ENCODE measurements around the gene SYNPR. TPM values are rescaled to one million over a fixed set of nuclear protein-coding genes. Genes with fewer than 3 reads are reported as not detected.

SYNPR gene
- total and polyA plus RNA-seq, 11 donors = 0.11 to 1.0 (median 0.41) TPM; not detected in 7

GRCh38 chr3:63470745-63471144 is 192.6 kb downstream of the SYNPR start:
- 61 to 85% (median 76%) methylated on average over 1 of the region's 1 CpG for WGBS, 4 donors

GRCh38 chr3:63471781-63472180 is 193.7 kb downstream of the SYNPR start:
- ATAC-seq = no peak
- no peak for DNase-seq
- Histone ChIP-seq H3K9me3 (peaks cover 0 to 4% (median 0%) of the 10 kb centered on the region in 12 donors), H3K4me1 (no peaks in the 10 kb centered on the region), H3K36me3 (no peaks in the 10 kb centered on the region), H3K27ac (no peak overlapping the region), H3K4me3 (no peak overlapping the region), H3K27me3 (no peaks in the 10 kb centered on the region)
- intact Hi-C loops (cut with DNase I) = no loop called here
- 82 to 92% (median 85%) methylated on average over 5 of the region's 5 CpGs for WGBS, 4 donors
- TF ChIP-seq POLR2A (IDR thresholded peaks at IDR 0.05) = no peak

More at GRCh38 chr3:63470745-63471144, 192.6 kb downstream of the SYNPR start:
- peaks cover 0 to 8% (median 0%) of the 10 kb centered on the region in 12 donors for H3K9me3 ChIP-seq
- no peak overlapping the region for H3K4me3 ChIP-seq
- DNase-seq = no peak
- no peak for ATAC-seq
- TF ChIP-seq POLR2A (IDR thresholded peaks at IDR 0.05) (no peak), CTCF (IDR thresholded peaks at IDR 0.05) (no peak)
- H3K4me1 ChIP-seq = no peaks in the 10 kb centered on the region
- H3K27me3 ChIP-seq = no peaks in the 10 kb centered on the region
- intact Hi-C loops (cut with DNase I) = no loop called here
- H3K36me3 ChIP-seq = no peaks in the 10 kb centered on the region
- no peak overlapping the region for H3K27ac ChIP-seq

DNA sequence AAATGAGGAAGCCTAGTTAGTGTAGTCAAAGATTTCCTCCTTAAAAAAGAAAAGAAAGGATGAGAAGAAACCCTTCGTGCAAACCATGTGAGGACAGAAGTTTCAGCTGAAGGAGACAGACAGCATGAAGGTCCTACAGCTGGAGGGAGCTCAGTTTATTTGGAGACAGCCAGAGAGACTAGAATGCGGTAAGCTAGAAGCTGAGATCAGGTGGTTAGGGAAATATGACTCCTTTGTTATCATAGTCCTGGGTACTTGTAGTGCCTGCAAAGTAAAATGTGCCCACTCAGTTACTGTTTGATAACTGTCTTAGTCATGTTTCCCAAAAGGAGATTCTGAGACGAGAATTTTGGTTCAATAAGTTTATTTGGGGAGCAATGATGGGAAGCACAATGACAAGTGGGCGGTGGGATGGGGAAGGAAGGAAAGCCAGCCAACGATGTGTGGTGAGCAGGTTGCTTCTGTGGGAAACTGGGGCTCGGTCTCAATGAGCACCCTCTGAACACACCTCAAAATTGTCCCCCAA is 195.6 kb downstream of the SYNPR start:
- 61 to 68% (median 61%) methylated on average over 6 of the region's 6 CpGs for WGBS, 4 donors
- intact Hi-C loops (cut with DNase I) = no loop called here
- ATAC-seq = no peak

DNA sequence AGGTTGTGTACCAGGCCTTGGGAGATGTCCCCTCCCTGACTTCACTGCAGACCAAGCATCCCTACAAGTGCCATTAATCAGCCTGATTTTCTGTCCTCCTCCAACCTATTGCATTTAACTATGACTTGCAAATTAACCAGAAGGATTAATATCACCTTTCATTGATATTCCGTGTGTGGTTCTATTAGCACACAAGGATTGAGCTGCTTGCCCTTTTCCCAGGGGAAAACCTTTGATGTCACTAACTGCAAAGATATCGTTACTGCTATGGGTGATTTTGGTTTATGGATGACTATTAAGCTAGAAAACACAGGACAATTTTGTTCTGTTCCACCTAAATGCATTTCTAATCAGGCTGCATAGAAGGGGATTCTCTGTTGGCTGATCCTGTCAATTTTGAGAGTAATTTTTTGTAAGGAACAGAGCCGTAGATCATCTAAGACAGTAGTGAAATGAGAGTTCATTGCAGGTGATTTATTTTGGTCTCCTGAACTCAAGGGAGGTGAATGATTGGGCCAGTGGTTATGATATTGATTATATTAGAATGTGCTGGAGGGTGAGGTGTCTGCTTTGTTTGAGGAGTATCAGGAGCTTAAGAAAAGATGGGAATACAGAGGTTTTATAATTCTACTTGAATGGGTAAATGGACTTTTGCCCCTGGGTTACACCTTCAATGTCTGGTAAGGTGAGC is 196.9 kb downstream of the SYNPR start:
- 83 to 93% (median 85%) methylated on average over 3 of the region's 3 CpGs for WGBS, 4 donors

More for the DNA sequence above, 195.6 kb downstream of the SYNPR start:
- no peaks in the 10 kb centered on the region for H3K36me3 ChIP-seq
- no peaks in the 10 kb centered on the region for H3K9me3 ChIP-seq
- TF ChIP-seq POLR2A (IDR thresholded peaks at IDR 0.05) (no peak), CTCF (IDR thresholded peaks at IDR 0.05) (no peak)
- no peaks in the 10 kb centered on the region for H3K27me3 ChIP-seq
- H3K27ac ChIP-seq = no peak overlapping the region
- no peaks in the 10 kb centered on the region for H3K4me1 ChIP-seq
- no peak for DNase-seq
- H3K4me3 ChIP-seq = no peak overlapping the region

More for the DNA sequence above, 196.9 kb downstream of the SYNPR start:
- no peak for TF ChIP-seq POLR2A (IDR thresholded peaks at IDR 0.05)
- no peak for TF ChIP-seq CTCF (IDR thresholded peaks at IDR 0.05)
- no peaks in the 10 kb centered on the region for H3K27me3 ChIP-seq
- H3K4me3 ChIP-seq = no peak overlapping the region
- no peaks in the 10 kb centered on the region for H3K4me1 ChIP-seq
- no peaks in the 10 kb centered on the region for H3K9me3 ChIP-seq
- DNase-seq (no peak), ATAC-seq (no peak)
- H3K36me3 ChIP-seq = no peaks in the 10 kb centered on the region
- no peak overlapping the region for H3K27ac ChIP-seq
- intact Hi-C loops (cut with DNase I) = no loop called here

Data from heart left ventricle (tissue), 16 donors.